Lung (tissue), 12 donors: ENCODE measurements around the gene DENND1C. TPM values are rescaled to one million over a fixed set of nuclear protein-coding genes. Genes with fewer than 3 reads are reported as not detected.
A peak's percentile ranks its signal among the peaks of the same experiment; 100 is the strongest.

Source experiments
- ATAC-seq: fragments of 200-7000 bp; cut with Tn5 transposase; one replicate; pipeline ENCODE4 v1.9.1; 2020; ENCODE audit warnings: moderate number of reproducible peaks; ENCODE audit not compliant: insufficient read depth, low FRiP score
- DNase-seq, 3 donors: peaks; one replicate each; pipeline ENCODE4 v3.0.0-alpha.2; 2013 to 2017
- H3K27ac ChIP-seq, 2 donors: one replicate each; pipeline ENCODE4 v1.5.1; 2013; ENCODE audit warnings: mild to moderate bottlenecking in 2 of 2, moderate library complexity in 2 of 2, control low read depth in 1 of 2, inconsistent platforms in 1 of 2, low read depth in 1 of 2, low read length in 1 of 2
- H3K27me3 ChIP-seq, 3 donors: one replicate each; pipeline ENCODE4 v1.5.1; 2013; ENCODE audit warnings: low read length in 2 of 3; ENCODE audit not compliant: control insufficient read depth in 3 of 3, insufficient read depth in 3 of 3
- H3K36me3 ChIP-seq, 4 donors: one replicate each; pipeline ENCODE4 v1.5.1; 2013; ENCODE audit warnings: low read length in 4 of 4, mild to moderate bottlenecking in 1 of 4, moderate library complexity in 1 of 4; ENCODE audit not compliant: control insufficient read depth in 4 of 4, insufficient read depth in 4 of 4
- H3K4me1 ChIP-seq, 5 donors: one replicate each; pipeline ENCODE4 v1.5.1; 2013; ENCODE audit warnings: low read length in 5 of 5, mild to moderate bottlenecking in 2 of 5, moderate library complexity in 1 of 5; ENCODE audit not compliant: control insufficient read depth in 5 of 5, insufficient read depth in 5 of 5
- H3K4me3 ChIP-seq: one replicate; pipeline ENCODE4 v1.5.1; 2013; ENCODE audit warnings: mild to moderate bottlenecking, control low read depth, moderate library complexity
- H3K9ac ChIP-seq, 2 donors: one replicate each; pipeline ENCODE4 v1.5.1; 2013; ENCODE audit warnings: low read length in 2 of 2, control low read depth in 1 of 2; ENCODE audit not compliant: insufficient read depth in 1 of 2
- H3K9me3 ChIP-seq, 4 donors: one replicate each; pipeline ENCODE4 v1.5.1; 2013; ENCODE audit warnings: low read length in 3 of 4, mild to moderate bottlenecking in 1 of 4, moderate library complexity in 1 of 4; ENCODE audit not compliant: control insufficient read depth in 4 of 4, insufficient read depth in 3 of 4
- CTCF ChIP-seq: IDR thresholded peaks from 2 replicates; pipeline ENCODE4 v1.5.1; 2012; ENCODE audit warnings: mild to moderate bottlenecking; ENCODE audit errors: control extremely low read depth, extremely low read depth
- WGBS, 2 donors: extraction: QIAGEN DNeasy Blood & Tissue Kit; methylation state at CpG; one replicate each; pipeline ENCODE4 v1.1.7; 2013; 5-methylcytosine and 5-hydroxymethylcytosine counted together
- polyA plus RNA-seq, 2 donors: library from polyadenylated mRNA; stranded (reverse); fragments of 200-250 nt; gene quantifications; one replicate each; pipeline ENCODE4 v1.2.1, GENCODE V29; 2013
- total RNA-seq, 2 donors: library from RNA; depleted of rRNA in 1 of 2; stranded (reverse); fragments of >200 nt in 1 of 2; gene quantifications; one replicate each; pipeline ENCODE4 v1.2.1, GENCODE V29; 2014 to 2021
- donor health status: control.
- donor health status: control.
- donor health status: Bipolar disorder and iron deficiency.
- donor health status: healthy.
- donor health status: DM: yes; HTN: yes; CAD: no.

The DENND1C gene
- total and polyA plus RNA-seq, 4 donors: 2.7 to 11.0 (median 9.3) TPM

- WGBS, 2 donors: 39 to 55% methylated on average over 16 of the region's 16 CpGs
- peak overlapping the region in 1 of 2 donors; percentile 32 for H3K27ac ChIP-seq
- DNase-seq: no peak
- H3K27me3 ChIP-seq: peaks cover 0 to 4% (median 0%) of the 10 kb centered on the region in 3 donors
- H3K4me3 ChIP-seq: peak overlapping the region; percentile 61
- peak overlapping the region in 1 of 2 donors; percentile 39 for H3K9ac ChIP-seq
- TF ChIP-seq CTCF: no peak
- H3K4me1 ChIP-seq: peaks cover 0 to 8% (median 0%) of the 10 kb centered on the region in 5 donors
- ATAC-seq: no peak
- H3K36me3 ChIP-seq: peaks cover 5 to 14% (median 11%) of the 10 kb centered on the region in 4 donors
- H3K9me3 ChIP-seq: peaks cover 0 to 9% (median 2%) of the 10 kb centered on the region in 4 donors
Measured at GRCh38 chr19:6458695-6459261, 22.8 kb downstream of the DENND1C start.

GRCh38 chr19:6457958-6458694 lies 23.5 kb downstream of the DENND1C start:
- no peak for TF ChIP-seq CTCF
- ATAC-seq (no peak), DNase-seq (no peak)
- H3K27ac ChIP-seq: no peak overlapping the region
- H3K9me3 ChIP-seq: peaks cover 0 to 10% (median 4%) of the 10 kb centered on the region in 4 donors
- peak overlapping the region in 1 of 2 donors; percentile 37 for H3K9ac ChIP-seq
- H3K36me3 ChIP-seq: peaks cover 5 to 21% (median 13%) of the 10 kb centered on the region in 4 donors
- peaks cover 0 to 8% (median 0%) of the 10 kb centered on the region in 5 donors for H3K4me1 ChIP-seq
- H3K27me3 ChIP-seq: peaks cover 0 to 4% (median 0%) of the 10 kb centered on the region in 3 donors
- H3K4me3 ChIP-seq: no peak overlapping the region
- WGBS, 2 donors: 90 to 92% methylated on average over 17 of the region's 17 CpGs

GRCh38 chr19:6455924-6456323 lies 25.7 kb downstream of the DENND1C start:
- Histone ChIP-seq H3K9me3 (peaks cover 0 to 10% (median 4%) of the 10 kb centered on the region in 4 donors), H3K4me1 (peaks cover 0 to 8% (median 0%) of the 10 kb centered on the region in 5 donors), H3K9ac (no peak overlapping the region), H3K27me3 (no peaks in the 10 kb centered on the region), H3K27ac (no peak overlapping the region), H3K4me3 (no peak overlapping the region), H3K36me3 (peaks cover 10 to 26% (median 21%) of the 10 kb centered on the region in 4 donors)
- DNase-seq: no peak
- TF ChIP-seq CTCF: no peak
- WGBS, 2 donors: 89 to 92% methylated on average over 15 of the region's 15 CpGs
- ATAC-seq: no peak
